ENCODE results near the gene MIAT. TPM values are rescaled to one million over a fixed set of nuclear protein-coding genes. Genes with fewer than 3 reads are reported as not detected.

The MIAT gene
- total and polyA plus RNA-seq, 3 donors from 2014 or later, result 1.7 to 3.3 (median 2.4) TPM

GRCh38 chr22:26660961-26661578 lies 3.7 kb downstream of the MIAT start:
- intact Hi-C loops (cut with DNase I; ENCODE audit: low total_unique reads), result no loop called here
- Histone ChIP-seq H3K27me3 (no peaks in the 10 kb centered on the region), H3K4me3 (no peak overlapping the region), H3K27ac (no peak overlapping the region), H3K9me3 (no peaks in the 10 kb centered on the region), H3K36me3 (ENCODE audit: low read depth, missing control alignments) (no peaks in the 10 kb centered on the region), H3K4me1 (peaks cover 9% of the 10 kb centered on the region)
- no peak for TF ChIP-seq CTCF (IDR thresholded peaks at IDR 0.05)
- no peak for DNase-seq
- 83 to 95% methylated on average over 7 of the region's 7 CpGs for WGBS, 2 donors

GRCh38 chr22:26662160-26662559 lies 4.8 kb downstream of the MIAT start:
- 83 to 95% methylated on average over 2 of the region's 2 CpGs for WGBS, 2 donors
- TF ChIP-seq CTCF (IDR thresholded peaks at IDR 0.05), result no peak
- TF ChIP-seq POLR2A (IDR thresholded peaks at IDR 0.05), result no peak
- no peaks in the 10 kb centered on the region for H3K27me3 ChIP-seq
- no peak overlapping the region for H3K27ac ChIP-seq
- intact Hi-C loops (cut with DNase I; ENCODE audit: low total_unique reads), result no loop called here
- H3K4me1 ChIP-seq, result peaks cover 9% of the 10 kb centered on the region
- no peak overlapping the region for H3K4me3 ChIP-seq
- H3K9me3 ChIP-seq, result no peaks in the 10 kb centered on the region
- no peaks in the 10 kb centered on the region for H3K36me3 ChIP-seq (ENCODE audit: low read depth, missing control alignments)
- DNase-seq, result no peak

GRCh38 chr22:26663374-26663923 lies 6.1 kb downstream of the MIAT start:
- no peak overlapping the region for H3K4me3 ChIP-seq
- H3K4me1 ChIP-seq, result peaks cover 9% of the 10 kb centered on the region
- DNase-seq, result no peak
- no peaks in the 10 kb centered on the region for H3K36me3 ChIP-seq (ENCODE audit: low read depth, missing control alignments)
- intact Hi-C loops (cut with DNase I; ENCODE audit: low total_unique reads), result no loop called here
- H3K27me3 ChIP-seq, result no peaks in the 10 kb centered on the region
- no peak overlapping the region for H3K27ac ChIP-seq
- no peaks in the 10 kb centered on the region for H3K9me3 ChIP-seq
- TF ChIP-seq POLR2A (IDR thresholded peaks at IDR 0.05) (no peak), CTCF (IDR thresholded peaks at IDR 0.05) (no peak)
- 75 to 80% methylated on average over 9 of the region's 9 CpGs for WGBS, 2 donors

- H3K36me3 ChIP-seq (ENCODE audit: low read depth, missing control alignments), result no peaks in the 10 kb centered on the region
- intact Hi-C loops (cut with DNase I; ENCODE audit: low total_unique reads), result no loop called here
- DNase-seq, result no peak
- no peak overlapping the region for H3K4me3 ChIP-seq
- no peaks in the 10 kb centered on the region for H3K9me3 ChIP-seq
- TF ChIP-seq POLR2A (IDR thresholded peaks at IDR 0.05), result no peak
- TF ChIP-seq CTCF (IDR thresholded peaks at IDR 0.05), result no peak
- WGBS, 2 donors, result 39 to 43% methylated on average over 4 of the region's 4 CpGs
- no peaks in the 10 kb centered on the region for H3K27me3 ChIP-seq
- peaks cover 4% of the 10 kb centered on the region for H3K4me1 ChIP-seq
- no peak overlapping the region for H3K27ac ChIP-seq
Measured at GRCh38 chr22:26665813-26666231, 8.4 kb downstream of the MIAT start.

- Histone ChIP-seq H3K4me3 (no peak overlapping the region), H3K27ac (no peak overlapping the region), H3K27me3 (no peaks in the 10 kb centered on the region), H3K36me3 (ENCODE audit: low read depth, missing control alignments) (no peaks in the 10 kb centered on the region), H3K9me3 (no peaks in the 10 kb centered on the region), H3K4me1 (peaks cover 7% of the 10 kb centered on the region)
- DNase-seq, result no peak
- TF ChIP-seq CTCF (IDR thresholded peaks at IDR 0.05), result no peak
- TF ChIP-seq POLR2A (IDR thresholded peaks at IDR 0.05), result no peak
- intact Hi-C loops (cut with DNase I; ENCODE audit: low total_unique reads), result no loop called here
- WGBS, 2 donors, result 75 to 87% methylated on average over 5 to 13 of the region's 13 CpGs
Measured at GRCh38 chr22:26667140-26667539, 9.8 kb downstream of the MIAT start.
